Endodermal cell (in vitro differentiated cells): ENCODE data around the gene JAKMIP1. TPM values are rescaled to one million over a fixed set of nuclear protein-coding genes. Genes with fewer than 3 reads are reported as not detected.

Source experiments
- DNase-seq: peaks from one replicate; pipeline ENCODE4 v3.0.0-alpha.2; 2017
- H3K27ac ChIP-seq: 2 replicates; pipeline ENCODE4 v1.5.1; 2013; ENCODE audit warnings: mild to moderate bottlenecking, low read depth, low read length, moderate library complexity
- H3K27me3 ChIP-seq: 2 replicates; pipeline ENCODE4 v1.6.1; 2013; ENCODE audit warnings: mild to moderate bottlenecking, low read length, moderate library complexity; ENCODE audit not compliant: insufficient read depth, control insufficient read depth, poor library complexity, severe bottlenecking
- H3K36me3 ChIP-seq: 2 replicates; pipeline ENCODE4 v1.7.0; 2013; ENCODE audit warnings: mild to moderate bottlenecking, low read length, moderate library complexity; ENCODE audit not compliant: control insufficient read depth, insufficient read depth
- H3K4me1 ChIP-seq: one replicate; pipeline ENCODE4 v1.7.0; 2013; ENCODE audit warnings: low read length; ENCODE audit not compliant: control insufficient read depth, insufficient read depth
- H3K4me3 ChIP-seq: 2 replicates; pipeline ENCODE4 v1.5.1; 2013; ENCODE audit warnings: mild to moderate bottlenecking, low read length, moderate library complexity
- H3K9ac ChIP-seq: 2 replicates; pipeline ENCODE4 v1.6.1; 2013; ENCODE audit warnings: mild to moderate bottlenecking, low read length, moderate library complexity; ENCODE audit not compliant: poor library complexity, severe bottlenecking; ENCODE audit errors: extremely low read depth
- H3K9me3 ChIP-seq: 2 replicates; pipeline ENCODE4 v1.6.1; 2013; ENCODE audit warnings: mild to moderate bottlenecking, low read length, moderate library complexity; ENCODE audit not compliant: control insufficient read depth
- H3K27ac Mint-ChIP-seq: 2 replicates; pipeline ENCODE4 v1.8.0; 2020; ENCODE audit warnings: mixed read lengths
- H3K27me3 Mint-ChIP-seq: 2 replicates; pipeline ENCODE4 v1.8.0; 2021; ENCODE audit warnings: mild to moderate bottlenecking, mixed read lengths; ENCODE audit not compliant: insufficient read depth
- H3K36me3 Mint-ChIP-seq: 2 replicates; pipeline ENCODE4 v1.8.0; 2020; ENCODE audit warnings: low read depth, mixed read lengths
- H3K4me1 Mint-ChIP-seq: 2 replicates; pipeline ENCODE4 v1.8.0; 2020; ENCODE audit warnings: mixed read lengths
- H3K4me3 Mint-ChIP-seq: 2 replicates; pipeline ENCODE4 v1.8.0; 2020; ENCODE audit warnings: mild to moderate bottlenecking, moderate library complexity, mixed read lengths
- H3K9me3 Mint-ChIP-seq: 2 replicates; pipeline ENCODE4 v1.8.0; 2020; ENCODE audit warnings: mild to moderate bottlenecking, mixed read lengths
- CTCF ChIP-seq: fragments of 200-600 bp; sonication (generic); conservative IDR thresholded peaks from 2 replicates; pipeline ENCODE4 v1.5.0; 2021; ENCODE audit warnings: antibody characterized with exemption, mild to moderate bottlenecking
- WGBS, 2 experiments: methylation state at CpG; one replicate each; pipeline versions ENCODE4 v1.1.5 to v1.1.7; 2013; ENCODE audit warnings: missing lambda C conversion rate in 2 of 2, mixed read lengths in 1 of 2; ENCODE audit not compliant: insufficient coverage in 1 of 2, insufficient read length in 1 of 2; 5-methylcytosine and 5-hydroxymethylcytosine counted together
- total RNA-seq, 2 donors: library from RNA; stranded (reverse); fragmentation: NEBNext Ultra II Directional in 1 of 2; extraction: Animal tissue kit (Norgen Biotek cat#: 25700) in 1 of 2; gene quantifications; 2 replicates in 1 of 2; 3 replicates in 1 of 2; pipeline ENCODE4 v1.2.1, GENCODE V29; 2021

Gene JAKMIP1
- total RNA-seq, 2 donors from 2014 or later = 10.4 to 11.2 TPM

GRCh38 chr4:6205567-6205931, 5.2 kb upstream of the JAKMIP1 start:
- Histone ChIP-seq H3K27me3 (no peaks in the 10 kb centered on the region), H3K27ac (no peak overlapping the region), H3K36me3 (no peaks in the 10 kb centered on the region), H3K4me3 (no peak overlapping the region), H3K4me1 (no peaks in the 10 kb centered on the region), H3K9ac (no peak overlapping the region), H3K9me3 (no peaks in the 10 kb centered on the region)
- Mint-ChIP-seq H3K4me1 (peaks cover 16% of the 10 kb centered on the region), H3K9me3 (peaks cover 7% of the 10 kb centered on the region), H3K36me3 (peaks cover 7% of the 10 kb centered on the region), H3K4me3 (no peak overlapping the region), H3K27ac (no peak overlapping the region), H3K27me3 (peaks cover 10% of the 10 kb centered on the region)
- WGBS, 2 experiments = 92% methylated on average over 3 of the region's 4 CpGs; no CpG with 5 or more reads in 1 of the 2 experiments
- no peak for DNase-seq
- no peak for TF ChIP-seq CTCF

DNA sequence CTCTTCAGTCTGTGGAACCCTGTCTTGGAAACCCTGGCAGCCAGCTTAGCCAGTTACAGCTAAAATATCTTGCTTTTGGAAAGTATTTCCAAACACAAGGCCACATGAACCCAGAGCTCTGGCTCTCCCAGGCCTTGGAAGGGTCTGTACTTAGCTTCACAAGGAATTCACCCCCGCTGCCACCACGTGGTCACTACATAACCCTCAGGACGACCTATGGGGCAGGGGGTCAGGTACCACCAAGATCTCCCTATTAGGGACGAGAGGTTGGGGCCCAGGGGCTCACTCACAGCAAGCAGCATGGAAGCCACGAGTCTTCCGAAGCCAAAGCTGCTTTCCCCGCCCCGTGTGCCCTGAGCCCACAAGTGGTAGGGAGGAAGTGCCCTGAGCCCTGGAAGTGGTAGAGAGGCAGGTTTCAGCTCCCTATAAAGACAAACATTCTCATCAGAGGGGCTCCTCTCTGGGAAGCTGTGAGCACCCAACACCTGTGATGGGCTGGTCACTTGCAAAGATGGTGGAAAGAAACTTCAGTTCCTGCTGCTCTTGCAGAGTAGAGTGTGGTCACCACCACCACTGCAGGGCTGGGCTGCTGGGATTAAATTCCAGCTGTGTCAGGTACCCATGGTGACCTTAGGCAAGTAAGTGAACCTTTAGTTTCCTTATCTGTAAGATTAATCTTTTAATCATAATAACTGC, 4.7 kb upstream of the JAKMIP1 start:
- no peak for TF ChIP-seq CTCF
- peaks cover 11% of the 10 kb centered on the region for H3K4me1 Mint-ChIP-seq
- no peak for DNase-seq
- no peak overlapping the region for H3K27ac Mint-ChIP-seq
- Histone ChIP-seq H3K4me1 (no peaks in the 10 kb centered on the region), H3K9ac (no peak overlapping the region), H3K4me3 (no peak overlapping the region), H3K27me3 (no peaks in the 10 kb centered on the region), H3K36me3 (no peaks in the 10 kb centered on the region), H3K9me3 (no peaks in the 10 kb centered on the region), H3K27ac (no peak overlapping the region)
- H3K27me3 Mint-ChIP-seq = peaks cover 10% of the 10 kb centered on the region
- WGBS, 2 experiments = 54 to 72% methylated on average over 6 to 8 of the region's 8 CpGs
- peaks cover 7% of the 10 kb centered on the region for H3K36me3 Mint-ChIP-seq
- peaks cover 7% of the 10 kb centered on the region for H3K9me3 Mint-ChIP-seq
- no peak overlapping the region for H3K4me3 Mint-ChIP-seq

- Histone ChIP-seq H3K4me3 (no peak overlapping the region), H3K9me3 (no peaks in the 10 kb centered on the region), H3K9ac (no peak overlapping the region), H3K4me1 (no peaks in the 10 kb centered on the region), H3K27me3 (no peaks in the 10 kb centered on the region), H3K36me3 (no peaks in the 10 kb centered on the region), H3K27ac (no peak overlapping the region)
- Mint-ChIP-seq H3K27me3 (peaks cover 10% of the 10 kb centered on the region), H3K27ac (no peak overlapping the region), H3K36me3 (peaks cover 7% of the 10 kb centered on the region), H3K9me3 (peaks cover 7% of the 10 kb centered on the region), H3K4me3 (no peak overlapping the region), H3K4me1 (peaks cover 6% of the 10 kb centered on the region)
- 92 to 100% methylated on average over 1 to 3 of the region's 3 CpGs for WGBS, 2 experiments
- DNase-seq = no peak
- no peak for TF ChIP-seq CTCF
These were observed 3.7 kb upstream of the JAKMIP1 start for GRCh38 chr4:6204098-6204497.
